ENCODE measurements around the gene CAND2. TPM values are rescaled to one million over a fixed set of nuclear protein-coding genes. Genes with fewer than 3 reads are reported as not detected.

Gene CAND2
- total and polyA plus RNA-seq, 10 of the 15 experiments (the other 5 are each of a cell fraction or from before 2014, with no cell fraction given), result 0.03 to 1.9 (median 0.52) TPM

DNA sequence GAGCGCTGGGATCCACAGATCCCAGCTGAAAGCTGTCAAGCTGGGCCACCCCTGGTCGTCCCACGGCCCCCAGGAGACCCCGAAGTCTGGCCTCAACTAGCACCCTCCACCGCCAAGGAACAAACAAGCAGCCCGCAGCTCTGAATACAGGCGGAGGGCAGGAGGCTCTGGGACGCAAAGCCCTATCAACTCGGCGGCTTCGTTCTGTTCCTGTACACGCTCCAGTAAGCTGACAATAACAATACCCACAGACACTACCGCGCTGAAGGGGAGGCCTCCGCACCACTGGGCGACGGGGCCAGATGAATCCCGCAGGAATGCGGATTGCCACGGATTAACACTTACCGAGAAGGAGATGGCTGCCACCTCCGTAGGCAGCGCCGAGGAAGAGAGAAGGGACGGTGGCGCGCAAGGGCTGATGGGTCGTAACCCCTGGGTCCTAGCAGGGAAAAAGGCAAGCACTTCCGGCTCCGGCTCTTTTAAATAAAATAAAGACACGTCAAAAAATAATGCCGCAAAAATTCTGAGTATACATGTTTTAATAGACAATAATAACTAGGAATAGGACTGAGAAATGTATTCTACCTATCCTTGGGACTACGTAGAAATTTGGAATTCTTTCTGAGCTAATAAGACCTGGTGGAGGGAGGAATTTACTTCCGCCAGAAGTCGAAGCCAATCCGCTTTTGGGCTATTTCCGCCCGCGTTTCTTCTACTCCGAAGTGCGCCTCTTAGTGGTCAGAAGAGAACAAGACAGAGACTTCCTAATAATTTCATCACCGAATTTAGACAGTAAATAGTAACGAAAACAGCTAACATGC is 44.9 kb downstream of the CAND2 start, which contains the start of gene RPL32 (continued):
- TF ChIP-seq TCF7 (IDR thresholded peaks at IDR 0.05; ENCODE audit: borderline replicate concordance) (peak; percentile 27; the same call in 1 of the 2 replicates), CHD1 (IDR thresholded peaks at IDR 0.05; ENCODE audit: low read depth, low read length) (peak; percentile 71; the same call in 1 of the 2 replicates), ZBTB40 (IDR thresholded peaks at IDR 0.05; ENCODE audit: borderline replicate concordance) (peak; percentile 99), IRF3 (IDR thresholded peaks at IDR 0.05) (0 out of 2 replicates have a peak, but pooled peaks have one; percentile 26), EGR1 (IDR thresholded peaks at IDR 0.05; ENCODE audit: borderline replicate concordance in 1 of 2, low read depth in 2 of 2, low read length in 2 of 2) (peak in 1 of 2 experiments; percentile 58; a peak in 1 of 3 replicates), ZSCAN29 (IDR thresholded peaks at IDR 0.05) (no peak), ZNF384 (IDR thresholded peaks at IDR 0.05; ENCODE audit: borderline replicate concordance, low read depth, low read length) (no peak), MTA2 (IDR thresholded peaks at IDR 0.05; ENCODE audit: low read depth) (peak; percentile 91), RAD51 (IDR thresholded peaks at IDR 0.05) (peak; percentile 95), RELA (IDR thresholded peaks at IDR 0.05; ENCODE audit: borderline replicate concordance, partially characterized antibody) (peak; percentile 34), SP1 (IDR thresholded peaks at IDR 0.05; ENCODE audit: low read depth, low read length) (no peak), KAT2A (conservative IDR thresholded peaks at IDR 0.05; ENCODE audit: control insufficient read depth, low read depth, low read length) (peak; percentile 47; the same call in 1 of the 2 replicates), CBFB (IDR thresholded peaks at IDR 0.05; ENCODE audit: low read depth) (peak; percentile 96), SREBF2 (IDR thresholded peaks at IDR 0.05; ENCODE audit: low read length) (no peak), POLR2AphosphoS5 (IDR thresholded peaks at IDR 0.05; ENCODE audit: low read length) (peak; percentile 99), JUNB (IDR thresholded peaks at IDR 0.05) (peak; percentile 3; the same call in 1 of the 2 replicates), CUX1 (IDR thresholded peaks at IDR 0.05; ENCODE audit: insufficient replicate concordance, low read depth, low read length) (no peak), MTA3 (IDR thresholded peaks at IDR 0.05; ENCODE audit: borderline replicate concordance, low read length) (no peak), SMARCA5 (IDR thresholded peaks at IDR 0.05) (peak; percentile 52), RCOR1 (conservative IDR thresholded peaks at IDR 0.05; ENCODE audit: low read depth, low read length) (no peak), FOXM1 (IDR thresholded peaks at IDR 0.05; ENCODE audit: low read depth, low read length) (peak; percentile 49; the same call in 1 of the 2 replicates)

Data from GM12878 (cell line).